GM18526 (cell line): ENCODE results near the gene LBH.

Experiments used
- POLR2A ChIP-seq: IDR thresholded peaks from 3 replicates; pipeline ENCODE4 v1.6.1; 2011; ENCODE audit not compliant: insufficient read length; ENCODE audit errors: extremely low read depth

The LBH gene

GRCh38 chr2:30206461-30207430 lies 24.6 kb upstream of the LBH start:
- no peak for TF ChIP-seq POLR2A

- no peak for TF ChIP-seq POLR2A
These were observed 22.9 kb upstream of the LBH start for GRCh38 chr2:30208453-30208852.

GRCh38 chr2:30209227-30209626 lies 22.1 kb upstream of the LBH start:
- TF ChIP-seq POLR2A, result no peak

- TF ChIP-seq POLR2A, result no peak
These were observed 18.0 kb upstream of the LBH start for GRCh38 chr2:30213326-30213725.

- no peak for TF ChIP-seq POLR2A
These were observed 17.3 kb upstream of the LBH start for GRCh38 chr2:30213907-30214463.

- TF ChIP-seq POLR2A, result no peak
These were observed 15.2 kb upstream of the LBH start for GRCh38 chr2:30216157-30216556.

GRCh38 chr2:30217644-30218337 lies 13.5 kb upstream of the LBH start:
- TF ChIP-seq POLR2A, result no peak

GRCh38 chr2:30218338-30218713 lies 13.0 kb upstream of the LBH start:
- no peak for TF ChIP-seq POLR2A

- TF ChIP-seq POLR2A, result no peak
These were observed 12.5 kb upstream of the LBH start for GRCh38 chr2:30218814-30219213.

- TF ChIP-seq POLR2A, result no peak
These were observed 11.2 kb upstream of the LBH start for GRCh38 chr2:30219886-30220875.

GRCh38 chr2:30221531-30221930 lies 9.8 kb upstream of the LBH start:
- no peak for TF ChIP-seq POLR2A

GRCh38 chr2:30222031-30222430 lies 9.3 kb upstream of the LBH start:
- TF ChIP-seq POLR2A, result no peak

GRCh38 chr2:30222636-30223360 lies 8.5 kb upstream of the LBH start:
- no peak for TF ChIP-seq POLR2A

- no peak for TF ChIP-seq POLR2A
These were observed 7.9 kb upstream of the LBH start for GRCh38 chr2:30223413-30223874.
